Suppressor macrophage (primary cell): ENCODE data around the gene HECTD4.
"Not testable (repeated sequence)": the region's sequence is repeated elsewhere in the genome, so short reads cannot be mapped to it uniquely, and the experiment has no call there.

Experiments
- DNase-seq, 4 experiments: peaks; one replicate each; pipeline ENCODE4 v3.0.0-alpha.2; 2020 to 2022
- total RNA-seq, 17 experiments: gene quantifications; one replicate each; lab custom pipeline; 2026; ENCODE audit warnings: mixed read lengths in 6 of 17, inconsistent platforms in 3 of 17; lab: John Stamatoyannopoulos, UW

Gene HECTD4
- total RNA-seq, result 50.5 to 137 (median 79.1) reads per million in 17 experiments

- DNase-seq, result peak; percentile 96 to 99 (median 97)
Observed at GRCh38 chr12:112381883-112382796, at the start of gene HECTD4. TSS of gene HECTD4 (minus strand) at chr12:112382431. CDS start at chr12:112382128, 303 bp downstream.

GRCh38 chr12:112431965-112432364, 49.7 kb upstream of the HECTD4 start:
- no peak for DNase-seq

- DNase-seq, result peak in 2 of 4 experiments; percentile 10 to 11
Observed at GRCh38 chr12:112430929-112431328, 48.7 kb upstream of the HECTD4 start.

GRCh38 chr12:112427760-112428159, 45.5 kb upstream of the HECTD4 start:
- no peak for DNase-seq

GRCh38 chr12:112425582-112426382, 43.6 kb upstream of the HECTD4 start:
- DNase-seq, result no peak

- DNase-seq, result no peak
Observed at GRCh38 chr12:112424126-112424525, 41.9 kb upstream of the HECTD4 start.

GRCh38 chr12:112422531-112422930, 40.3 kb upstream of the HECTD4 start:
- DNase-seq, result no peak

- DNase-seq, result no peak
Observed at GRCh38 chr12:112421363-112421762, 39.1 kb upstream of the HECTD4 start.

- DNase-seq, result no peak
Observed at GRCh38 chr12:112420740-112421139, 38.5 kb upstream of the HECTD4 start.

GRCh38 chr12:112419297-112420133, 37.3 kb upstream of the HECTD4 start:
- peak; percentile 63 to 77 (median 72) for DNase-seq

- peak; percentile 86 to 95 (median 92) for DNase-seq
Observed at GRCh38 chr12:112418608-112419296, 36.5 kb upstream of the HECTD4 start, which contains the start of gene PTPN11. TSS of gene PTPN11 (plus strand) at chr12:112418947. CDS start at chr12:112419112, 165 bp downstream.

GRCh38 chr12:112418273-112418607, 36.0 kb upstream of the HECTD4 start:
- DNase-seq, result no peak

- DNase-seq, result not testable (repeated sequence)
Observed at GRCh38 chr12:112415457-112415856, 33.2 kb upstream of the HECTD4 start.

- no peak for DNase-seq
Observed at GRCh38 chr12:112413855-112414625, 31.8 kb upstream of the HECTD4 start.

- DNase-seq, result no peak
Observed at GRCh38 chr12:112409906-112410244, 27.6 kb upstream of the HECTD4 start.

- DNase-seq, result peak; percentile 89 to 97 (median 92)
Observed at GRCh38 chr12:112409064-112409905, 27.1 kb upstream of the HECTD4 start, which contains the start of gene RPL6. TSS of gene RPL6 (minus strand) at chr12:112409605. CDS start at chr12:112408656, 949 bp downstream.

GRCh38 chr12:112408621-112409020, 26.4 kb upstream of the HECTD4 start:
- DNase-seq, result no peak

- DNase-seq, result not testable (repeated sequence)
Observed at GRCh38 chr12:112407683-112408082, 25.5 kb upstream of the HECTD4 start.

- no peak for DNase-seq
Observed at GRCh38 chr12:112406519-112407488, 24.6 kb upstream of the HECTD4 start.
